NT2/D1 (cell line): Measurements from ENCODE around the gene S1PR4.

Experiments
- YY1 ChIP-seq: IDR thresholded peaks from 2 replicates; pipeline ENCODE4 v1.6.1; 2011; ENCODE audit not compliant: insufficient read length, insufficient read depth
- ZNF274 ChIP-seq: IDR thresholded peaks from 2 replicates; pipeline ENCODE4 v1.6.1; 2011; ENCODE audit warnings: mild to moderate bottlenecking, low read depth, low read length

- no peak for TF ChIP-seq ZNF274
- TF ChIP-seq YY1: no peak
Measured at GRCh38 chr19:3196064-3196932, 17.7 kb downstream of the S1PR4 start.
